HG03457 (cell line): ENCODE results near the gene CREB3L1.

Experiments used
- ATAC-seq: cut with Tn5 transposase; IDR thresholded peaks from one replicate; pipeline ENCODE4 v1.9.1; 2021; ENCODE audit warnings: moderate number of reproducible peaks; ENCODE audit not compliant: unreplicated experiment

CREB3L1 gene

DNA sequence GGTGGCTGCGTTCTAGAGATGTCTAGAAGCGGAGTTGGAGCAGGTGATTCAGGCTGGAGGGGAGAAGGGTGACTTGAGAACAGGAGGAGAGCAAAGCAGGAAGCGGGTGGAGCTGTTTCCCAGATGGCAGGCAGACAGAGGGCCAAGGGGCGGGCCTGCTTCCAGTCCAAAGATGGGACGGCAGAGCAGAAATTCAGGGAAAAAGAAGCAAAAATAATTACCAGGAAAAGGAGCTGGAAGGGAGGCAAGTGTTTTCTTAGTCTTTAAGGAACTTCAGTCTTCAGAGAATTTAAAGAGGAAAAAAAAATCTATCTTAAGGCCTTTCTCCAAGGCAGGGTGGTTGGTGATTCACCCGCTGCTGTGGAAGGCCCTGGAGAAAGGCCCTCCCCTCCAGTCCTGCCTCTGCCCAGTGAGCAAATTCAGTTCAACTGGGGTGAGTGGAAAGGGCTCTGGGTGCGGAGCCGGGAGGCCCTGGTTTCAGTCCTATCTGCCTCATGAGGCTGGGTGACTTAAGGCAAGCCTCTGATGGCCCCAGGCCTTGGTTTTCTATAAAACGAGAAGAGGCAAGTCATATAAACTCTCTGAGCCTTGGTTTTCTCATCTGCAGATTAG lies 4.5 kb upstream of the CREB3L1 start:
- no peak for ATAC-seq

DNA sequence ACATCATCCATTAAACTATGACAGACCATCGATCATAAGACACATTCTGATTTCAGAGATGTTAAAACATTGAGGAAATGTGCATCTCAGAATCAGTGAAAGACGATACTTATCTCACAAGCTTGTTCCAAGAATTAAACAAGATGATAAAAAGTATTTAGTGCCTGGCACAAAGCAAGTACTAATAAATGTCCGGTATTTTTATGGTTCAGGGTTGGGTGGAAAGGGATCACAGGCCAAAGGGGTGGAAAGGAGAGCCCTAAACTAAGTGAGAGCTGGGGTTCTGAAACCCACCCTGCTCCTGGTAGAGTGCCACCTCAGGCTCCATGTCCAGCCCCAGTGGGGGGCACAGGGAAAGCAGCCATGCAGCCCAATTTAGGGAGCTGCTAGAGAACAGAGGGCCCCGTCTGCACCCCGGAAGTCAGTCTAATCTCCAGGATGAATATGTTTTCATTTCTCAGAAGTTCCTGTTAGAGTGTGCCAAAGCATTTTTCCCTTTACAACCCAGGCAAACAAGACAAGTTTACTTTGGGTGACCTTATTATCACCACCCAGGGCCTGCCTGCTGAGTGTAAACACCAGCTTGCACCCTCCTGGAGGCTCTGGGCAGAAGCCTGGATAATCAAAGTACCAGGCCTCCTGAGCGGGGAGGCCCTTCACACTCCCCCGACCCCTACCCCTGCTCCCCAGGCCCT lies 3.8 kb upstream of the CREB3L1 start:
- ATAC-seq: no peak

DNA sequence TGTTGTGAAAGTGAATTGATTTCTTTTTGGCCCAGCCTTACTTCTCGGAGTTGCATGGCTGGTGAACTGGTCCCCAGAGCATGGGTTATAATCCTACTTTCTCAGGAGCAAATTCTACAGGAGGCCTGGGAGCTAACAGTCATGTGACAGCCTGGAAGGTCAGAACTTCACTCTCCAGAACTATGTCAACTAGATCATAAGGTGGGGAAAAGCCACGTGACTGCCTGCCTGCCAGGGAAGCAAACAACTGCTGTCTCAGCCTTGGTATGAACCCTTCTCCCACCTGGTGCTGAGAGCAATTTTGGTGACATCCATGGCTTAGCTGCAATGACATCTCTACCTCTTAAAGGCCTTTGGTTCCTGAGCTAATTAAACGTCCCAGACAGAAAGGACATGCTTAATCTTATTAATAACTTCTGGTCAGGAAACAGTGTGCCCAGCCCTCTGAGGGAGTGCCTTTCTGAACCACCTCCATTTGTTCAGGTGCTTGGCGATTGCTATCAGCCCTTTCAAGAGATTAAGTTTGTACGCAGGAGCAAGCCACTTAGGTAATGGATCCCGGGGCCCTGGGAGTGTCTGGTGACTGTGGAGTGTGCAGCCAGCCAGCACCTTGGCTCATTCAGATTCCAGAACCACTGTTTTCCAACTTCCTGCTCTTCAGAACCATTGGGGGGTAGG lies 1.4 kb upstream of the CREB3L1 start:
- no peak for ATAC-seq

DNA sequence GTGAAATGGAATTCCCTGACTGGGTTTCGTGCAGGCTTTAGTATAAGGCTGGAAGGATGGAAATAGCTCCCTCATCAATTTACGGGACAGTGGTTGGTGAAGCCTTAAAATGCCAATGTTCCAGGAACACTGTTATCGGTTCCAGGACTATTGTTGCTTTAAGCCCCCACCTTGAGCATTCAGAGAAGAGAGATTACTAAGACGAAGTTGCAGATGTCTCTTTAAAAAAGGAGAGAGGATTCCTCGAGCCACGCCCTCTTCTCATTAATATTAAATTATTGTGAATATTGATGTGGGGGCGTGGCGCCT lies 195 bp upstream of the CREB3L1 start:
- ATAC-seq: no peak

DNA sequence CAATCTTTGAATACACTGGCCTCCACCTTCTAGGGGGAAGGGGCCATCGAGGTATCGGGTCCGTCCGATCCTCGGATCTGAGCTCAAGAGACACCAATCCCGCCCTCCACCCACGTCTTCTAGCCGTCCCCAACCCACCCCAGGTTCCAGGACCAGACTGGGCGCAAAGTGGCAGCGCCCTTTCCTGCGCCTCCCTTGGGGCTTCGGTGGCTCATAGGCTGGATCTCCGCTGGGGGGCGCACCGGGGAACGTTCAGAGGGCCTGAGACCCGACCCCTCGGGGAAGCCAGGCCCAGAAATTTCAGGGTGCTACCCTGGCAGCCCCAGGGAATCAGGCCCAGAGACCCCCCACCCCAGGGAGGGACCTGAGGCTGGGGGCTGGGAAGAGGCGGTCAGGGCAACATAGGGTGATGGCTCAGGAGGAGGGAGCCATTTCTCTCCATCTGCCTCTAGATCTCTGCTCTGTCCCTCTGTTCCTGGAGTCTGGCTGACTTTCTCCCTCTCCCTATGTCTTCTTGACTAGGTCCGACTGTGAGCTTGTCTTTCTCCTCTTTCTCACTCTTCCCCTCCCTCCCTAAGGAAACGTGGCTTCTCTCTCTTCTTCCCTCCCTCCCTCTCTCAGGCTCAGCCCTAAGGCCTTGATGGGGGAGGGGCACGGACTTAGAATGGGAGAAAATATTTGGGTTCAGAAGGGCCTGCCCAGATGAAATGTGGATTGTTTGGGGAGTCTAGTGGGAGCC lies 1.1 kb downstream of the CREB3L1 start:
- ATAC-seq: no peak

DNA sequence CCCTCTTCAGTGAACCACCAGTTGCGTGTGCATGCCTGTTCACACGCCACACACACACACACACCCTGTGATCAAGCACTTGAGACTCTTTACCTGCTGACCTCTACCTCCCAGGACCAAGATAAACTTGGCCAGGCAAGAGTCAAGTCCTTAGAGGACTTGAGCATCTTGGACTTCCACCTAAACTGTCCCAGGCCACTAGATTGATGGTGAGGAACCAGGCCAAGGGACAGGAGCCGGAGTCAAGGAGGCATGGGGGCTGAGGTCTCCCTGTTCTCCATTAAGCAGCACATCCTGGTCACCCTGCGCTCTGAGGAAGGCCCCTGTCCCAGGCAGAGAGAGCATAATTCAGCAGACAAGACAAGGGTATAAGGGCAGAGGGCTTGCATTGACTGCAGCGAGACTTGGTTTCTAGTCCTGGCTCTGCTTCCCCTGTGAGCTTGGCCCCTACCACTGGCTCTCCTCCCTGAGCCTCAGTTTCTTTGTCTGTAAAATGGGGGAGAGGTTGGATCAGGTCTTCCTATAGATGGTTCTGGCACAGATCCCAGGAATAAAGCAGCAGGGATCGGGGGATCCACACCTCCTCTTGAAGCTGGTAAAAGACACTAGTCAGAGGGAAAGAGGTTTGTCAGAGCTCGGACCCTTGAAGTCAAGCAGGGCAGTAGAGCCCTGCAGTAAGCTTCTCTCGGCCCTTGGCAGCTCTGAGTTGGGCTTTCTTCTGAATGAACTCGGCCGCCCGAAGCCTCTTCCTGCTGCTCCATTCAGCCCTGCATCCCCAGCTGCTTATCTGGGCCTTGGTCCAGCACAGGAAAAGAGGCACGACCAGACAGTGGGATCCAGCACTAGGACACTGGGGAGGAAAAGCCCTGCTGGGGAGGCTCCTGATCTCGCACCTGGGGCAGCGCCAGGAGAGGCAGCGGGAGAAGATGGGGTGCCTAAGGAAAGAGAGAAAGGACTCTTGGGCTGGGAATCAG lies 2.0 kb downstream of the CREB3L1 start:
- ATAC-seq: no peak

DNA sequence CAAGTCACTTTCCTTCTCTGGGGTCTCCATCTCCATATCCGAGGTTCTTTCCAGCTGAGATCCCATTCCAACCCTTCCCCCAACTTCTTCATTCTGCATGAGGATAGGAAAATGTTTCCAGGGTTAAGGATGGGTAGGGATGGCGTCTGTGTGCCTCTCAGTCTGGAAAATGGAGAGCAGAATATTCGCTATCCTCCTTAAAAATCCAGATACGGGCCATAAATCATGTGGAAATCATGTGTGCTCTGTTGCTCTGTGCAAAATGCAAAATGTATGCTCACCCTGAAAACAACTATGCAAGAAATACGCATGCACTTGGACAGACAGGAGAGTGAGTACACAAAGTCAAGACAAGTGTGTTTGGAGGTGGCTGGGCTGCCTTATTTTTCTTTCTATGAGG lies 3.2 kb downstream of the CREB3L1 start:
- no peak for ATAC-seq

DNA sequence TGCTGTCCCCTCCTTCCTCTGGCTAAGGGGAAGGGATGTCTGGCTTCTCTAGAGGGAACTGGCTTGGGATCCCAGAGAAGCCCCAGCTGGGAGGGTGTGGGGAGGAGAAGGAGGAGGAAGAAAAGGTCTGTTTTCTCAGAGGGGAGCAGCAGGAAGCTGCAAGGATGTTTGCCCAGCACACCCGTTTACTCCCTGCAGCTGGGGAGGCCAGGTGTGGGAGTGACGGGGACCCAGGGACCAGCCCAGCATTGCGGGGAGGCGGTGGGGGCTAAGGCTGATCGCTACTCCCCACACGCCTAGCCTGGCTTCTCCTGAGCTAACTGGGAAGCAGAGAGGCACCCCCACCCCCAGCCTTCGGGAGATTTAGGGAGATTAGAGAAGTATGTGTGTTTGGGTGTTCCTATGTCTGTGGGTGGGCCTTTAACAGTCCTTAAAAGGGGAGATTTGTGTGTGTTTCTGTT lies 3.9 kb downstream of the CREB3L1 start:
- ATAC-seq: no peak

DNA sequence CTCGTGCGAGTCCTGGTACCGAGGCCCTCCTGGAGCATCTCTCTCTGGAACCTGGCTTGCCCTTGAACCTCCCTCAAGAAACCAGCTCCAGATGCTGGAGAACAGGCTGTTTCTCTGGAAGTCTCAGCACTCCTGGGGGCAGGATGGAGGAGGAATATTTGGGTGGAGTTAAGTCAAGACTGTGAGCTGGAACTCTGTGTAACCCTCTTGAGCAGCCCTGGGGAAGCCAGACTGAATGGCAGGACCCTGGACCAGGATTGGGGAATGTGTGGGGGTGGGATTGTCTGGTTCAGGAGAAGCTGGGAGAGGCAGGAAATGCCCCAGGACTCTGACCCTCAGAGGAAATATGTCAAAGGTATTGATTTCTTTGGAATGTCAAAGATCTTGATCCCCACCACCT lies 7.7 kb downstream of the CREB3L1 start:
- ATAC-seq: no peak

DNA sequence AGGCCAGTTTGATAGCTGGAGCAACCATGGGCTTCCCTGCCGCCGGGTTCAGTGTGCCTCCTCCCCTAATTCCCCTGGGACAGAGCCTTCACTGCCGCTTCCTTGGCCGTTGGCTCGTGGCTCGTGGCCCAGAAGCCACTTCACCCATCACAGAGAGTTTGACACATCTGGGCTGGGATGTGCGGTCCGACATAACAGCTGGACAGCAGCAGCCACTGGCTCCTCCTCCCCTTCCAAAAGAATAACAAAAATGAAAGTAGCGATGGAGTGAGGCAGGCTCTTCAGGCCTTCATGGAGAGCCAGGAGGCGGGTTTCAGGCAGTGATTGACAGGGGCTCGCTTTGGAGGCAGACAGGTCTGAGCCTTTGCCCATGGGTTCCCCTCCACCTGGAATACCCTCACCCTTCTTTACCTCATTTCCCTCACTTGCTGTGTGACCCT lies 8.2 kb downstream of the CREB3L1 start:
- no peak for ATAC-seq

DNA sequence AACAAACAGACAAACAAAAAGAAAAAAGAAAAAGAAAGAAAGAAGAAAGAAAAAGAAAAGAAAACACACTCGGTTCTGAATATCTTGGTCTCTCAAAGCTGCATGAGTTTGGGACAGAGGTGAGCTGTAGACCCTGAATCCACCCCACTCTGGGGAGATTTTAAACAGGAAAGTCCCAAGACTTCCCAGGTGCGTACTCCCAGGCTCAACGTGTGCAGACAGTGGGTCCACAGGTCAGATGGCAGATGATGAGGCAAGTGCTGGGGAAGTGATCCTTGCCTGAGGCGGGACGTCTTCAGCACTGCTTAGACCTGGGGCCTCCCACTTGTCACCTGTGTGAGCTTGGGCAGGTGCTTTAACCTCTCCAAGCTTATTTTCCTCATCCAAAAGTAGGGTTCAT lies 9.3 kb downstream of the CREB3L1 start:
- ATAC-seq: no peak

DNA sequence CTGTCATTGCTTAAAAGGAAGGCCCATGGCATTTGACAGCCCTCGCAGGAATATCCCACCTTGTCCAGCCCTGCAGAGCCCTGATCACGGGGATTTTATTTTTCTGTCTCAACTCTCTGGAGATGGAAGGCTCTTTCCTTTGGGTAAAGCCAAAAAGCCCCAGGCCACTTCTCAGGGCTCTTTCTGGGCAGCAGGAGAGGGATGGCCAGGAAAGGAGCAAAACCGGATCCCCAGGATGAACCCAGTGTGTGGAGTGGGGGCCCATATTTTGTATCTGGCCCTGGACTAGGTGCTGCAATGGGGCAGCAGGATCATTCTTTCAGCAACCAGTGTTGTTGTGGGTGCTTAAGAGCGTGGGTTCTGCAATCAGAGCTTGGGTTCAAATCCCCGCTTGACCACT lies 11.0 kb downstream of the CREB3L1 start:
- ATAC-seq: no peak

DNA sequence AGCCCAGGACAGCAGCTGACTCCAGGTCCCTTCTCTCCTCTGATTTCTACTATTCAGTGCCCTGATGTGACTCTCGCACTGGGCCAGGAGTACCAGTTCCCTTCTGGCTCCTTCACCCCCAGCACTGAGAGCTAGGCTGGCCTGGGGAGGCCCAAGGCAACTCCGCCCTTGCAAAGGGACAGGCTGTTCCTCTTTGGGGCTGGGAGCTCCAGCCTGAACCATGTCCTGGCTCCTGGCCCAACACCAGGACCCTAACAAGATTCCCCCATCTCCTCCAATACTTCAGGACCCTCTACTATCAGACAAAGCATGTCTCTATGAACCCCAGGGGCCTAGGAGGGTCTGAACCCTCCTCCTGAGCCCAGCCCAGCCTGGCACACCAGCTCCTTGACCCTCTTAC lies 12.5 kb downstream of the CREB3L1 start:
- ATAC-seq: no peak

DNA sequence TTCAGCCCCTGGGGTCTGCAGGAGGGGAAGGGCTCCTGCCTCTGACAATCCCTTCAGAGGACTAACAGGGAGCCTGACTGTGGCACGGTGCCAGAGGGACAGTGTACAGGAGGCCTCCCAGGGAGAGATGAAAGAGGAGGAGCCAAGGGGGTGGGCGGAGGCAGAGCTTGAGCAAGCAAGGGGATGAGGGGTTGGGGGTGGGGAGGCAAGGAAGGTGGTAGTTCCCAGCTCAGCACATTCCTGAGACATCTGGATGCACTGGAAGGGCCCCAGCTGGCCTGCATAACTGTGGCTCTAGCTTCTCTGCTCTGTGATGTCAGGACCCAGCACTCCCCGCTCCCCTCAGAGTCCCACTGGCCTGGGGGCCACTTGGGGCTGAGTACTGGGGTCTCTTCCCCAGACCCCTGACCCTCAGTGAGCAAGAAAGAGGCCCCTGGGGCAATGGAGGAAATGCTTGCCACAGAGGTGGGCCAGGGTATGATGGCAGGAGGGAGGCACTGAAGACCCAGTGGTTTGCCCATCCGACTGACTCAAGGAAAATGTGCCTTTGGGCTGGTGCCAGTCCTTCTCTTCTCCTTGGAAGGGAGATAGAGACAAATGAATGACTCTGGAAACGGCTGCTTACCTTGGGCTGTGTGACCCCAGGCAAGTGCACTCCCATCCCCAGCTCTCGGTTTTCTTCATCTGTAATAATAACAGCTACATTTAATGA lies 13.3 kb downstream of the CREB3L1 start:
- no peak for ATAC-seq

DNA sequence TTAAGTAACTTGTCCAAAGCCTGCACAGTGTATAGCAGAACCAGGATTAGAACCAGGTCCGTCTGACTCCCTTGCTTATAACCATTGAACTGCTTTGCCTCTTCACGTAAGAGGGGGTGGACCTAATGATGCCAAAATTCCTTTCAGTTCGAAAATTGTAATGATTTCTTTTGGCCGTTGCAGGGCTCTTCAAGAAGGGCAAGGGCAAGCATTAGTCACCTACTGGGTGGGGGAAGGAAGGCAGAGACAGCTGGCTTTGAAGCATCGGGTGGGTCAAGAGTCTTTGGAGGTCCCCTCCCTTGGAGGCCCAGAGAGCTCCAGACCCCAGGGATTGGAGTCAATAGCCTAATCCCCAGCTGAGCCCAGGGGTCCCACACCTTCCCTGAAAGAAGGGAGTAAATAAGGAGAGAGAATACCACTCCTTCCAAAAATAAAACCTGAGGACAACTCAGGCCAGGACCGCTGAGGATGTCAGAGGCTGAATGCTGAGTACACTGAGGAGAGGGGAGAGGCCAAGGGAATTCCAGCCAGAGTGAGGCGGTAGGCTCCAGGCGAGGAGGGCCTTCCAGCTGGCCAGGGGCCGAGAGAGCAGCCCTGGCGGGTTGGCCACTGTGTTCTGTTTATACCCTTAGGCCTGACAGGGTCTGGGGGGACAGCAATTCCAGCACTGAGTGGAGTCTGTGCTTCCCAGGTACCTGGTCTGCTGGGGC lies 14.1 kb downstream of the CREB3L1 start:
- ATAC-seq: no peak

DNA sequence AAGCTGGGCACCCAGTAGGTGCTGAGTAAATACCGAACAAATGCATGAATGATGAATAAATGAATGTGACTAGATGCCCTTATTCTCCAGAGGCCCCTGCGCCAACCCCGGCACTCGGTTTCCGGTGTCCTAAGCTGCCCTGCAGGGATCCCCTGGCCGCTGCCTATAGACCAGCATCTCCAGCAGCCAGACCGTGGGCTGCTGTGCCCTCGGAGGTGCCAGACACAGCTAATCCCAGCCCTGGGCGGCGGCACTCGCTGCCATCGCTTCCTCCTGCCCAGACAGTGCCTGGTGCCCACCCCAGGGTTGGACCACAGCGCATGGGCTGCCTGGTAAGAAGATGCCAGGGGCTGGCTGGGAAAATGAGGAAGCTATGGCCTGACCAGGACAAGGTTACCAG lies 15.6 kb downstream of the CREB3L1 start:
- ATAC-seq: no peak

DNA sequence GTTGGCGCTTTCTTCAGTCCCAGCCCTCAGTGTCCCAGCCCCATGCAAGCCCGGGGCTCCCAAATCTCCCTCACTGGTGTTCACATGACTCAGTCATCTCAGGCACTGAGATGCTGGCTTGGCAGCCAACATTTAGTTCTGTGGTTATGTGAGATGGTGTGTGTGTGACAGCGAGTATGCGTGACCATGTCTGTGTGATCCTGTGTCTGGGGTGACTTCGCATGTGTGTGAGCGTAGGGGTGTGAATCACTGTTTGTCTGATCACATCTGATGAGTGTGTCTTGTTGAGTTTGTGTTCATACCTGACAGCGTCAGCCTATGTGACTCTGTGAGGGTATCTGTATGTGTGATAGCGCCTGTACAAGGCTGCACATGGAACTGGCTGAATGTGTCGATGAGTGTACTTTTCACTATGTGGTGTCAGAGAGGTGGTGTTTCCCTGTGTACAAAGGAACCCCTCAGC lies 16.2 kb downstream of the CREB3L1 start:
- no peak for ATAC-seq

DNA sequence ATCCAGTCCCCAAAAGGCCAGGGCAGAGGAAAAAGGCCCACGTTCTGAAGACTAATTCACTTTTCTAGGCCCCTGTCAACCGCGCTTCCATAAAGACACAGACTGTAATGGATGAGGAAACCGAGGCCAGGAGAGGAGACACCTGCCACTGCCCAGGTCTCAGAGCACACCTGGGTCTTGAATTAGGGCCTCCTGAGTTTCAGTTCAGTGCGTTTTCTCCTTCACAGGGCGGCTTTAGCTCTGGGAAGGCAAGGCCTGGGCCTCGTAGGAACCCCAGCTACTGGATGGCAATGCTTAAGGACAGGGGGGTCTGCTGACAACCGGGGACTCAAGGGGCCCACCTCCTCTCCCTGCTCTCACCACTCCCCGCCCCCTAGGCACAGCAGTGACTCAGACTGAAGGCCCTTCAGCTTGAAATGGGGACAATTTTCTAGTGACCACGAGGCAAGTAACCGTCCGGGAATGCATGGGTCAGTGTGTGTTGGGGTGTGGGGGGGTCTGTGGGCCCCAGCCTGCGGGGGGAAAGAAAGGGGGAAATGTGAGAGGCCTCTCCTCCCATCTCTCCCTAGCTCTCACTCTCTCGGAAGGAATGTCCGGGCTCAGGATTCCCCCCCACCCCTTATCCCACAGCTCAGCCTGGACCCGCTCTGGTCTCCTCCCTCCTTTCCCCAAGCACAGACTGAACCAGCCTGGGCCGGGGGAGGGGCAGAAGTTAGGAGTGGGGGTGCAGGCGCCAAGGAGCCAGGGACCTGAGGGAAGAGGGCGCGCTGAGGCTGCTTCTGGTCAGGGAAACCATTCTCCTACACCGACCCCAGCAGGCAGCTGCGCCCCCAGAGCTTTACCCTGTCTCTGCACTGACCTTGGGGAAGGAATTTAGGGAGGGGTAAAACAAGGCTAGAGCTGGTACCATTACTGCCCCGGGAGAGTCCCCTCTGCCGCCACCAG lies 17.2 kb downstream of the CREB3L1 start:
- ATAC-seq: no peak
